ENCODE measurements around the gene EIF5A. TPM values are rescaled to one million over a fixed set of nuclear protein-coding genes. Genes with fewer than 3 reads are reported as not detected.

The EIF5A gene
- total and polyA plus RNA-seq, 9 of the 15 experiments (the other 6 are each of a cell fraction or from before 2014, with no cell fraction given): 22.9 to 1,163 (median 772) TPM

- TF ChIP-seq SAP30 (IDR thresholded peaks at IDR 0.05; ENCODE audit: borderline replicate concordance, insufficient read depth, low read depth, low read length, poor library complexity, severe bottlenecking) (peak; percentile 87), ZNF212 (CRISPR knock-in tag; IDR thresholded peaks at IDR 0.05) (no peak), HMG20A (CRISPR knock-in tag; conservative IDR thresholded peaks at IDR 0.05) (no peak), DACH1 (IDR thresholded peaks at IDR 0.05; ENCODE audit: partially characterized antibody) (no peak), L3MBTL2 (IDR thresholded peaks at IDR 0.05) (peak; percentile 38), U2AF2 (optimal IDR thresholded peaks at IDR 0.05; ENCODE audit: low read depth, low read length) (no peak), DIDO1 (tag; IDR thresholded peaks at IDR 0.05; ENCODE audit: low read depth) (no peak), KLF13 (tag; IDR thresholded peaks at IDR 0.05; ENCODE audit: borderline replicate concordance, low read depth) (peak; percentile 74; the same call in 1 of the 2 replicates), ARNT (IDR thresholded peaks at IDR 0.05) (no peak), NFXL1 (CRISPR knock-in tag; IDR thresholded peaks at IDR 0.05) (no peak), IRF2 (CRISPR knock-in tag; IDR thresholded peaks at IDR 0.05) (no peak), SP1 (CRISPR knock-in tag; IDR thresholded peaks at IDR 0.05) (peak; percentile 58; the same call in 1 of the 2 replicates), USF1 (CRISPR knock-in tag; IDR thresholded peaks at IDR 0.05) (peak; percentile 46; the same call in 1 of the 2 replicates), ZNF277 (CRISPR knock-in tag; IDR thresholded peaks at IDR 0.05; ENCODE audit: borderline replicate concordance) (no peak), CHD2 (IDR thresholded peaks at IDR 0.05; ENCODE audit: low read depth, low read length) (peak; percentile 79), NCOA4 (IDR thresholded peaks at IDR 0.05; ENCODE audit: partially characterized antibody) (no peak), MEF2A (IDR thresholded peaks at IDR 0.05; ENCODE audit: control insufficient read depth, low read depth, low read length) (peak; percentile 74), TCF7 (IDR thresholded peaks at IDR 0.05; ENCODE audit: borderline replicate concordance) (0 out of 2 replicates have a peak, but pooled peaks have one; percentile 65), NFIC (IDR thresholded peaks at IDR 0.05) (no peak), ZBTB7A (IDR thresholded peaks at IDR 0.05; ENCODE audit: borderline replicate concordance, control insufficient read depth, low read depth, low read length) (peak; percentile 45), DDX20 (tag; IDR thresholded peaks at IDR 0.05; ENCODE audit: low read depth) (no peak), ZFP1 (CRISPR knock-in tag; IDR thresholded peaks at IDR 0.05) (no peak)
- TF ChIP-seq, protein P1, sequence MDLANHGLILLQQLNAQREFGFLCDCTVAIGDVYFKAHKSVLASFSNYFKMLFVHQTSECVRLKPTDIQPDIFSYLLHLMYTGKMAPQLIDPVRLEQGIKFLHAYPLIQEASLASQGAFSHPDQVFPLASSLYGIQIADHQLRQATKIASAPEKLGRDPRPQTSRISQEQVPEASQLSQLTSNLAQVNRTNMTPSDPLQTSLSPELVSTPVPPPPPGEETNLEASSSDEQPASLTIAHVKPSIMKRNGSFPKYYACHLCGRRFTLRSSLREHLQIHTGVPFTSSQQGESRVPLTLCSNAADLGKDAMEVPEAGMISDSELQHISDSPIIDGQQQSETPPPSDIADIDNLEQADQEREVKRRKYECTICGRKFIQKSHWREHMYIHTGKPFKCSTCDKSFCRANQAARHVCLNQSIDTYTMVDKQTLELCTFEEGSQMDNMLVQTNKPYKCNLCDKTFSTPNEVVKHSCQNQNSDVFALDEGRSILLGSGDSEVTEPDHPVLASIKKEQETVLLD (IDR thresholded peaks at IDR 0.05): 0 out of 2 replicates have a peak, but pooled peaks have one; percentile 8
Measured at GRCh38 chr17:7281074-7281952, 26.1 kb upstream of the EIF5A start, which contains the start of gene SLC2A4 (continued).
